HepG2 (cell line): ENCODE measurements around the gene MYO5B. TPM values are rescaled to one million over a fixed set of nuclear protein-coding genes. Genes with fewer than 3 reads are reported as not detected.

Source experiments
- ATAC-seq: fragments of 200-7000 bp; cut with Tn5 transposase; 3 replicates; pipeline ENCODE4 v1.9.1; 2020; ENCODE audit warnings: mild to moderate bottlenecking, moderate library complexity
- BruUV-seq: library from RNA; stranded (reverse); fragments of 400-500 nt; replicated peaks from 2 replicates; lab custom pipeline; 2021; lab: Mats Ljungman, UMichigan
- CTCF ChIA-PET: fragments of 300-600 bp; formaldehyde crosslinking; extraction: SDS; loops from one replicate; lab custom pipeline; 2021; ENCODE audit warnings: low total read pairs, inconsistent platforms, low intra/inter-chr PET ratio; lab: Yijun Ruan, JAX
- POLR2A ChIA-PET: fragments of 350-600 bp; sonication (Branson Sonifier 250); formaldehyde crosslinking; loops from one replicate; lab custom pipeline; 2020; ENCODE audit warnings: antibody characterized with exemption, inconsistent platforms; lab: Yijun Ruan, JAX
- DNase-seq: peaks from one replicate; pipeline ENCODE4 v3.0.0-alpha.2; 2015; ENCODE audit warnings: low spot score
- FAIRE-seq: peaks from 3 replicates; lab custom pipeline; 2011; peaks lifted over from hg19 to GRCh38; lab: Jason Lieb, UNC
- H2AFZ ChIP-seq: one replicate; pipeline ENCODE4 v1.6.1; 2011; ENCODE audit warnings: low read length, inconsistent platforms
- H3K27ac ChIP-seq: fragments of 300-600 bp; 3 replicates; pipeline ENCODE4 v1.8.0; 2011; ENCODE audit warnings: mixed run types, mild to moderate bottlenecking, mixed read lengths, low read length, inconsistent platforms; ENCODE audit not compliant: insufficient read depth; ENCODE audit errors: extremely low read length
- H3K27me3 ChIP-seq, 2 experiments: fragments of 200-600 bp in 1 of 2; 2 replicates in 1 of 2; 3 replicates in 1 of 2; pipeline versions ENCODE4 v1.6.0 to v1.8.0; 2011; ENCODE audit warnings: low read length in 2 of 2, mild to moderate bottlenecking in 2 of 2, moderate library complexity in 2 of 2, inconsistent platforms in 1 of 2; ENCODE audit not compliant: insufficient read depth in 2 of 2, control insufficient read depth in 1 of 2
- H3K36me3 ChIP-seq, 2 experiments: fragments of 200-600 bp in 1 of 2; replicated peaks in 1 of 2; 2 replicates in 1 of 2; 3 replicates in 1 of 2; pipeline versions ENCODE4 v1.5.1 to v1.8.0; 2011; ENCODE audit warnings: low read length in 2 of 2, inconsistent platforms in 1 of 2; ENCODE audit not compliant: insufficient read depth in 2 of 2, control insufficient read depth in 1 of 2
- H3K4me1 ChIP-seq: 2 replicates; pipeline ENCODE4 v1.5.1; 2012; ENCODE audit warnings: low read length, inconsistent platforms; ENCODE audit not compliant: insufficient read depth
- H3K4me2 ChIP-seq: 2 replicates; pipeline ENCODE4 v1.6.0; 2011; ENCODE audit warnings: low read depth, low read length, inconsistent platforms
- H3K4me3 ChIP-seq, 3 experiments: fragments of 200-600 bp in 1 of 3; sonication (generic), shearing (Covaris generic) in 1 of 3; replicated peaks in 1 of 3; 2 replicates each; pipeline ENCODE4 v1.5.1; 2011 to 2016; ENCODE audit warnings: low read length in 3 of 3, inconsistent platforms in 2 of 3, low read depth in 2 of 3, mild to moderate bottlenecking in 2 of 3, control low read depth in 1 of 3, mixed read lengths in 1 of 3; ENCODE audit not compliant: insufficient read depth in 1 of 3
- H3K79me2 ChIP-seq: one replicate; pipeline ENCODE4 v1.6.1; 2011; ENCODE audit warnings: low read length, inconsistent platforms; ENCODE audit not compliant: insufficient read depth
- H3K9ac ChIP-seq: 2 replicates; pipeline ENCODE4 v1.6.0; 2011; ENCODE audit warnings: mild to moderate bottlenecking, low read depth, low read length, inconsistent platforms; ENCODE audit not compliant: insufficient read depth
- H3K9me3 ChIP-seq: 2 replicates; pipeline ENCODE4 v1.5.1; 2012; ENCODE audit warnings: mild to moderate bottlenecking, low read length
- H4K20me1 ChIP-seq: 2 replicates; pipeline ENCODE4 v1.6.0; 2011; ENCODE audit warnings: inconsistent platforms, mild to moderate bottlenecking, low read length, moderate library complexity; ENCODE audit not compliant: insufficient read depth
- ATF7-NPFF ChIP-seq: sonication (generic); formaldehyde crosslinking; IDR thresholded peaks from 2 replicates; pipeline ENCODE4 v1.8.1; 2023; ENCODE audit warnings: mild to moderate bottlenecking, low read depth, missing genetic modification reagents, moderate library complexity
- FOSL2 ChIP-seq: sonication (generic); formaldehyde crosslinking; IDR thresholded peaks from 2 replicates; pipeline ENCODE4 v1.4.0; 2020; ENCODE audit warnings: missing genetic modification reagents
- FOXK1 ChIP-seq: sonication (generic); formaldehyde crosslinking; IDR thresholded peaks from 2 replicates; pipeline ENCODE4 v1.4.0; 2020; ENCODE audit warnings: low read depth, missing genetic modification reagents, borderline replicate concordance
- HHEX ChIP-seq: IDR thresholded peaks from 2 replicates; pipeline ENCODE4 v1.6.1; 2016; ENCODE audit warnings: control low read depth
- ISL2 ChIP-seq: sonication (generic); formaldehyde crosslinking; IDR thresholded peaks from 2 replicates; pipeline ENCODE4 v1.5.0; 2020; ENCODE audit warnings: missing genetic modification reagents
- KAT8 ChIP-seq: IDR thresholded peaks from 2 replicates; pipeline ENCODE4 v1.6.1; 2016; ENCODE audit warnings: missing genetic modification reagents, missing compliant biosample characterization
- NR2F1 ChIP-seq, 2 experiments: fragments of 450-650 bp in 1 of 2; formaldehyde crosslinking in 1 of 2; IDR thresholded peaks; 2 replicates each; pipeline versions ENCODE4 v1.5.0 to v1.6.1; 2016 to 2020; ENCODE audit warnings: mild to moderate bottlenecking in 1 of 2, missing compliant biosample characterization in 1 of 2, missing genetic modification reagents in 1 of 2, moderate library complexity in 1 of 2
- NR3C1 ChIP-seq: sonication (generic); formaldehyde crosslinking; IDR thresholded peaks from 2 replicates; pipeline ENCODE4 v1.4.0; 2020; ENCODE audit warnings: missing genetic modification reagents
- PPARG ChIP-seq: conservative IDR thresholded peaks from 2 replicates; pipeline ENCODE4 v1.6.1; 2016; ENCODE audit warnings: missing biosample characterization, missing genetic modification reagents
- RBFOX2 ChIP-seq: fragments of 200-400 bp; formaldehyde crosslinking; IDR thresholded peaks from 2 replicates; pipeline ENCODE4 v1.6.1; 2017; ENCODE audit warnings: low read depth, mild to moderate bottlenecking, low read length
- RFXANK ChIP-seq: IDR thresholded peaks from 2 replicates; pipeline ENCODE4 v1.6.1; 2016
- SAP130 ChIP-seq: IDR thresholded peaks from 2 replicates; pipeline ENCODE4 v1.6.1; 2016; ENCODE audit warnings: low read depth
- SOX6 ChIP-seq, 2 experiments: fragments of 450-650 bp in 1 of 2; sonication (generic) in 1 of 2; formaldehyde crosslinking in 1 of 2; IDR thresholded peaks; 2 replicates each; pipeline versions ENCODE4 v1.4.0 to v1.6.1; 2017 to 2020; ENCODE audit warnings: antibody characterized with exemption in 1 of 2, mild to moderate bottlenecking in 1 of 2, missing genetic modification reagents in 1 of 2
- TCF7 ChIP-seq: sonication (generic); IDR thresholded peaks from 2 replicates; pipeline ENCODE4 v1.6.1; 2016; ENCODE audit warnings: antibody characterized with exemption, low read depth
- ZMYM4 ChIP-seq: sonication (generic); formaldehyde crosslinking; IDR thresholded peaks from 2 replicates; pipeline ENCODE4 v1.8.1; 2023; ENCODE audit warnings: mild to moderate bottlenecking, missing genetic modification reagents
- WGBS: methylation state at CpG from one replicate; pipeline ENCODE4 v1.1.6; 2017; ENCODE audit warnings: low lambda C conversion rate; 5-methylcytosine and 5-hydroxymethylcytosine counted together
- in situ Hi-C: cut with HindIII; loops from 2 replicates; pipeline ENCODE4 v1.10.0; 2017; ENCODE audit warnings: low pct_unique_long_range_greater_than_20kb; ENCODE audit not compliant: extremely low pct_ligation_motif_present
- intact Hi-C: fragments of 100-400 bp; cut with micrococcal nuclease; formaldehyde crosslinking; loops from one replicate; pipeline ENCODE4 v1.10.0; 2022; ENCODE audit not compliant: unreplicated experiment
- polyA plus RNA-seq, 8 experiments: library from polyadenylated mRNA; depleted of rRNA in 3 of 8; stranded (reverse) in 7 of 8; unstranded in 1 of 8; fragments of >200 nt; fragmentation: Illumina TruSeq in 4 of 8; extraction: Trizol in 4 of 8; gene quantifications; 2 replicates each; pipeline versions ENCODE4 v1.2.1 to v1.2.3, GENCODE V29; 2011 to 2016; ENCODE audit warnings: low read depth in 4 of 8, missing spikeins in 1 of 8, mixed read lengths in 1 of 8; ENCODE audit not compliant: insufficient read depth in 1 of 8
- total RNA-seq, 5 experiments: library from RNA; depleted of rRNA; stranded (reverse); fragments of >200 nt; fragmentation: Illumina TruSeq; extraction: Trizol; gene quantifications; 2 replicates each; pipeline ENCODE4 v1.2.3, GENCODE V29; 2016; ENCODE audit warnings: low read depth in 1 of 5
- TF ChIP-seq, protein P1 (sequence below), 2 experiments: fragments of 450-650 bp in 1 of 2; sonication (generic) in 1 of 2; formaldehyde crosslinking; IDR thresholded peaks; 2 replicates each; pipeline versions ENCODE4 v1.5.0 to v1.8.0; 2020 to 2022; ENCODE audit warnings: mild to moderate bottlenecking in 1 of 2, missing genetic modification reagents in 1 of 2
- TF ChIP-seq, protein P2 (sequence below): sonication (generic); formaldehyde crosslinking; IDR thresholded peaks from 2 replicates; pipeline ENCODE4 v1.8.1; 2023; ENCODE audit warnings: mild to moderate bottlenecking, moderate library complexity, missing genetic modification reagents
- TF ChIP-seq, protein P3 (sequence below): sonication (generic); formaldehyde crosslinking; IDR thresholded peaks from 2 replicates; pipeline ENCODE4 v1.5.0; 2020; ENCODE audit warnings: missing genetic modification reagents
- TF ChIP-seq, protein P4 (sequence below): sonication (generic); formaldehyde crosslinking; IDR thresholded peaks from 2 replicates; pipeline ENCODE4 v1.5.0; 2020; ENCODE audit warnings: mild to moderate bottlenecking, low read depth, missing genetic modification reagents, borderline replicate concordance

Gene MYO5B
- total and polyA plus RNA-seq, 2 of the 13 experiments (the other 11 are each of a cell fraction or from before 2014, with no cell fraction given) = 13.1 to 24.0 TPM

DNA sequence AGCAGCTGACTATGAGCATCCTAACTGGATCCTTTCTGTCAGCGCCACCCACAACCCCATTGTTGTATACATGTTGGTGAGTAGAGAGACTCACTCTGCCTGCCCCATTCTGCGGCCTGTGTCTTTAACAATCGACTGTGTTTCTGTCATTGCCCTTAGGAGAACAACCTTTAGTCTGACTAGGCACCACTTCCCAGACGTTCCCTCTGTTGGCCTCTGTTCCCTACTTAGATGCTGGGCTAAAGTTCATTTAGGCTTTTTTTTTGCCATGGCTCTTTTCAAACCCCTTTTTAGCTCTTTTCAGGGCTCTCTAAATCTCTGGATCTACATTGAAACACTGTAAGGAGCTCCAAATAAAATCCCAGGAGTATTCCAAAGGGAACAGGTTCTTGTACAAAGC lies 361.1 kb downstream of the MYO5B start (continued):
- TF ChIP-seq SOX6 (IDR thresholded peaks at IDR 0.05) (no peak), SOX6 (CRISPR knock-in tag; IDR thresholded peaks at IDR 0.05) (peak; percentile 70)

DNA sequence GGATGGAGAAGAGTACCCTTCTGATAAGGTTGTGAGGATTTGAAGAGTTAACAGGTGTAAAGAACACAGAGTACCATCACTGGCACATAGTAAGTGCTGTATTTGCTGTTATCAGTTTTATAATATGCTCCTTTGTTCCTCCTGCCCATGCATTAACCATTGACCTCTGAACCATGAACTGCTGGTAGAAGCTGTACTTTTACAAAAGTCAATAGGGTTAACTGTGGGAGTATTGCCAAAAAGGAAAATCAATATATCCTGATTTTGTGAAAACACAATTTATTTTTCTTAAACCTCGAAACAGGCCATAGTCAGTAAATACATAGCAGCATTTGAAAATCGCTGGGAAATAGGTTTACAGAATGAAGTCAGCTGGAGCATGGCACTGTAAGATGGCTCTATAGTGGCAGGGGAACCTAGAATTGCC lies 362.7 kb downstream of the MYO5B start:
- no TSS peak for BruUV-seq
- Histone ChIP-seq H3K4me2 (peak overlapping the region; percentile 28), H3K9me3 (peaks cover 8% of the 10 kb centered on the region; the same call in 1 of the 2 replicates), H3K4me1 (peaks cover 65% of the 10 kb centered on the region), H3K27me3 (no peaks in the 10 kb centered on the region), H3K79me2 (no peaks in the 10 kb centered on the region), H3K27ac (peak overlapping the region; percentile 88), H4K20me1 (no peaks in the 10 kb centered on the region), H3K9ac (0 out of 2 replicates have a peak overlapping the region, but pooled peaks have one; percentile 7), H3K4me3 (no peak overlapping the region), H2AFZ (no peak overlapping the region), H3K36me3 (peaks cover 1 to 3% of the 10 kb centered on the region in 2 experiments; a peak in 1 of 5 replicates)
- POLR2A ChIA-PET = interaction anchor here (0.9 to 1.2 kb wide), 3 partner anchors 13 to 20 kb away, joined by 3 to 8 read pairs (median 3); partner anchors contain the start of gene ACAA2
- DNase-seq (peak; percentile 81), FAIRE-seq (peak; percentile 90), ATAC-seq (peak; percentile 69)
- intact Hi-C loops (loop anchor here (2.0 kb wide), 1 partner anchor 19 kb away; the partner anchor contains the start of gene ACAA2), in situ Hi-C loops (no loop called here)
- WGBS = 3% methylated on average over 2 of the region's 2 CpGs
- CTCF ChIA-PET = no interaction called here
- TF ChIP-seq KAT8 (CRISPR knock-in tag) (peak; percentile 46; the same call in 1 of the 2 replicates), NR3C1 (CRISPR knock-in tag) (no peak), ZMYM4 (peak; percentile 59; the same call in 1 of the 2 replicates), ISL2 (CRISPR knock-in tag) (peak; percentile 93), PPARG (CRISPR knock-in tag) (peak; percentile 84), NR2F1 (CRISPR knock-in tag; IDR thresholded peaks at IDR 0.05) (peak; percentile 69 to 80; a peak in 3 of 4 replicates), FOSL2 (CRISPR knock-in tag) (peak; percentile 35; the same call in 1 of the 2 replicates), HHEX (CRISPR knock-in tag) (no peak), SAP130 (peak; percentile 64), RFXANK (CRISPR knock-in tag) (no peak), RBFOX2 (no peak), ATF7-NPFF (CRISPR knock-in tag) (no peak), FOXK1 (CRISPR knock-in tag) (peak; percentile 23; the same call in 1 of the 2 replicates), TCF7 (peak; percentile 68)
- TF ChIP-seq, protein P1, sequence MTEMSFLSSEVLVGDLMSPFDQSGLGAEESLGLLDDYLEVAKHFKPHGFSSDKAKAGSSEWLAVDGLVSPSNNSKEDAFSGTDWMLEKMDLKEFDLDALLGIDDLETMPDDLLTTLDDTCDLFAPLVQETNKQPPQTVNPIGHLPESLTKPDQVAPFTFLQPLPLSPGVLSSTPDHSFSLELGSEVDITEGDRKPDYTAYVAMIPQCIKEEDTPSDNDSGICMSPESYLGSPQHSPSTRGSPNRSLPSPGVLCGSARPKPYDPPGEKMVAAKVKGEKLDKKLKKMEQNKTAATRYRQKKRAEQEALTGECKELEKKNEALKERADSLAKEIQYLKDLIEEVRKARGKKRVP (CRISPR knock-in tag; IDR thresholded peaks at IDR 0.05) = no peak
- TF ChIP-seq, protein P2, sequence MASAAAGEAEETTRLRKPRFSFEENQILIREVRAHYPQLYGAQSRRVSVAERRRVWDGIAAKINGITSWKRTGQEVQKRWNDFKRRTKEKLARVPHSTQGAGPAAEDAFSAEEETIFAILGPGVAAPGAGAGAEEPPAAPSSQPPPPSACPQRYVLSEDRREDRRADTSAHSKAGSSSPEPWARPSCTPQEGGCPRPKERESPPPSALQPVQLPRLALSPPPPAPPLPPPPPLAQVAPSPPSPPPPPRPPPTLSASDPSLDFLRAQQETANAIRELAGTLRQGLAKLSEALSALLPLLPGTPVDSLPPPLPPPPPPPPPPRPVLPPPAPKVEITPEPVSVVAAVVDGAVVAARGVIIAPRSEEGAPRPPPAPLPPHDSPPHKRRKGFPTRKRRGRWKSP (CRISPR knock-in tag) = no peak
- TF ChIP-seq, protein P3, sequence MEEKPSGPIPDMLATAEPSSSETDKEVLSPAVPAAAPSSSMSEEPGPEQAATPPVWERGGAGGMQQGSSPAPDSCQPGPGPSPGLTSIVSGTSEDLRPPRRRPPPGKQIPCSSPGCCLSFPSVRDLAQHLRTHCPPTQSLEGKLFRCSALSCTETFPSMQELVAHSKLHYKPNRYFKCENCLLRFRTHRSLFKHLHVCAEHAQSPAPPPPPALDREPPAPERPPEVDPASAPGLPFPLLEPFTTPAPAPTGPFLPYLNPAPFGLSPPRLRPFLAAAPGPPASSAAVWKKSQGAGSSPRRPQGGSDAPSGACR = peak; percentile 44; the same call in 1 of the 2 replicates
- TF ChIP-seq, protein P4, sequence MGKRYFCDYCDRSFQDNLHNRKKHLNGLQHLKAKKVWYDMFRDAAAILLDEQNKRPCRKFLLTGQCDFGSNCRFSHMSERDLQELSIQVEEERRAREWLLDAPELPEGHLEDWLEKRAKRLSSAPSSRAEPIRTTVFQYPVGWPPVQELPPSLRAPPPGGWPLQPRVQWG (CRISPR knock-in tag) = no peak
